Astrocyte (in vitro differentiated cells and primary cell): ENCODE measurements around the gene BNIP5.

ENCODE experiments used
- CTCF ChIP-seq: IDR thresholded peaks from 2 replicates; pipeline ENCODE4 v1.5.1; 2011; ENCODE audit warnings: low read depth, mild to moderate bottlenecking, inconsistent platforms, low read length, moderate library complexity; ENCODE audit not compliant: insufficient read depth
- EZH2 ChIP-seq: IDR thresholded peaks from 2 replicates; pipeline ENCODE4 v1.6.1; 2012; ENCODE audit warnings: mild to moderate bottlenecking, low read length, inconsistent platforms; ENCODE audit not compliant: insufficient read depth

GRCh38 chr6:36372088-36372487 lies 35.4 kb upstream of the BNIP5 start:
- TF ChIP-seq CTCF (no peak), EZH2 (no peak)
